DND-41 (cell line): ENCODE results near the gene KRTCAP2.

Experiments
- CTCF ChIP-seq: IDR thresholded peaks from 2 replicates; pipeline ENCODE4 v1.5.1; 2012; ENCODE audit warnings: borderline replicate concordance, low read length, moderate library complexity, mild to moderate bottlenecking; ENCODE audit not compliant: poor library complexity, severe bottlenecking; ENCODE audit errors: extremely low read depth
- EZH2 ChIP-seq: IDR thresholded peaks from 3 replicates; pipeline ENCODE4 v1.6.1; 2012; ENCODE audit warnings: borderline replicate concordance, low read depth, mild to moderate bottlenecking, moderate library complexity, low read length, inconsistent platforms; ENCODE audit not compliant: severe bottlenecking

DNA sequence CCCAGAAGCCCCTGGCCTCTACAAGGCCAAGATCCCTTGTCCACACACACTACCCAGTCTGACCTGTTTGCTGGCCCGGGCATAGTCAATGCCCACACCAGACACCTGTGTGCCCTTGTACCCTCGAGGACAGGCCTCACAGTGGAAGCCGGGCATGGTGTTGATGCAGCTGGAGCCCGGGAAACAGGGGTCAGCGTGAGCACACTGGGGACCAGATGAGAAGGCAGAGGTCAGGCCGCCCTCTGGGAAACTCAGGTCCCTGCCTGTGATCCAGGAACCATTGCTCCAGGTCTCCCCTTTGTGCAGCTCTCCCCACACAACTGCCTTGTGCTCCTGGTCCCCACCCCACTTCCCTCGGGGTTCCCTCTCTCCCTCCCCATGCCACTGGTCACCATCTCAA is 29.1 kb upstream of the KRTCAP2 start:
- TF ChIP-seq CTCF (no peak), EZH2 (no peak)
